OCI-LY3 (cell line): ENCODE results near the gene PDE4D.

Source experiments
- EZH2phosphoT487 ChIP-seq: fragments of 200-600 bp; shearing (Covaris generic); IDR thresholded peaks from 2 replicates; pipeline ENCODE4 v1.6.1; 2018; ENCODE audit warnings: antibody characterized with exemption, mixed run types, low read depth
- TF ChIP-seq, protein P1 (sequence below): fragments of 200-600, 300-600 bp; sonication (generic); IDR thresholded peaks from 2 replicates; pipeline ENCODE4 v1.5.1; 2014; ENCODE audit warnings: antibody characterized with exemption, low read length, low read depth

DNA sequence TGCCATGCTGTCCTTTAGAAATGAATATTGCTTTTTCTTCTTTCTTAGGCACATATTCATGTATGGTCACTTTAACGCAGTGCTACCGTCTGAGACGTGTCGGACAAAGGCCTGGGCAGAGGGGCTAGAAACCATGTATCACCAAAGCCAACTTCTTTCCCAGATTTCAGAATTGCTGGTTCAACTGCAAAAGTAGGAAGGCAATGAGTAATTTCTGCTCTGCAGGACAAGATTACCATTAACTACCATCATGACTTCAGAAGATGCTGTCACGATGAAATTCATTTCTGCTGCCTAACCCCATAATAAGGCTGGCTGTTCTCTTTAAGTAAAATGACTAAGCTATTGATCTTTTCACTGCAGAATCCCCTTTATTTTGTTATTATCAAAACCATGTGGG, 306.7 kb downstream of the PDE4D start:
- TF ChIP-seq, protein P1, sequence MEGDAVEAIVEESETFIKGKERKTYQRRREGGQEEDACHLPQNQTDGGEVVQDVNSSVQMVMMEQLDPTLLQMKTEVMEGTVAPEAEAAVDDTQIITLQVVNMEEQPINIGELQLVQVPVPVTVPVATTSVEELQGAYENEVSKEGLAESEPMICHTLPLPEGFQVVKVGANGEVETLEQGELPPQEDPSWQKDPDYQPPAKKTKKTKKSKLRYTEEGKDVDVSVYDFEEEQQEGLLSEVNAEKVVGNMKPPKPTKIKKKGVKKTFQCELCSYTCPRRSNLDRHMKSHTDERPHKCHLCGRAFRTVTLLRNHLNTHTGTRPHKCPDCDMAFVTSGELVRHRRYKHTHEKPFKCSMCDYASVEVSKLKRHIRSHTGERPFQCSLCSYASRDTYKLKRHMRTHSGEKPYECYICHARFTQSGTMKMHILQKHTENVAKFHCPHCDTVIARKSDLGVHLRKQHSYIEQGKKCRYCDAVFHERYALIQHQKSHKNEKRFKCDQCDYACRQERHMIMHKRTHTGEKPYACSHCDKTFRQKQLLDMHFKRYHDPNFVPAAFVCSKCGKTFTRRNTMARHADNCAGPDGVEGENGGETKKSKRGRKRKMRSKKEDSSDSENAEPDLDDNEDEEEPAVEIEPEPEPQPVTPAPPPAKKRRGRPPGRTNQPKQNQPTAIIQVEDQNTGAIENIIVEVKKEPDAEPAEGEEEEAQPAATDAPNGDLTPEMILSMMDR = no peak
- TF ChIP-seq EZH2phosphoT487 = no peak
